GM19238 (cell line): ENCODE data around the gene EZH1.

Experiments used
- DNase-seq: peaks from one replicate; pipeline ENCODE4 v3.0.0; 2011; ENCODE audit warnings: low spot score; ENCODE audit not compliant: insufficient read length

The EZH1 gene

GRCh38 chr17:42720996-42721583 is 23.8 kb downstream of the EZH1 start:
- peak; percentile 36 for DNase-seq

GRCh38 chr17:42709561-42709960 is 35.3 kb downstream of the EZH1 start:
- no peak for DNase-seq

DNA sequence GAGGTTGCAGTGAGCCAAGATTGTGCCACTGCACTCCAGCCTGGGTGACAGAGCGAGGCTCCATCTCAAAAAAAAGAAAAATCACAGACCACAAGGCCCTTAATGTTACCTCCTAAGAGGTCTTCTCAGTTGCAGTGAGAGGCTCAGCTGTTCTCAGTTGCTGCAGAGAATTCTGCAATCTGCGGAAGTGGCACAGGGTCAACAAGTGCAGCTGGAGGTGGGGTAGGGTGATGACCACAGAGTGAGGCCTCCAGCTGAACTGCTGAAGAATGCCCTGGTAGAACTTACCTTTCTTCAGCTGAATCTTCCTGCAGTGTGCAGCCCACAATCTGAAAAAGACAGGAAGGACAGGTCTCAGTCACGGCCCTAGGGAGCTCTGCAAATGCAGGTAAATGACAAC is 36.3 kb downstream of the EZH1 start:
- DNase-seq: no peak

- DNase-seq: no peak
Observed at GRCh38 chr17:42706732-42707131, 38.1 kb downstream of the EZH1 start.

DNA sequence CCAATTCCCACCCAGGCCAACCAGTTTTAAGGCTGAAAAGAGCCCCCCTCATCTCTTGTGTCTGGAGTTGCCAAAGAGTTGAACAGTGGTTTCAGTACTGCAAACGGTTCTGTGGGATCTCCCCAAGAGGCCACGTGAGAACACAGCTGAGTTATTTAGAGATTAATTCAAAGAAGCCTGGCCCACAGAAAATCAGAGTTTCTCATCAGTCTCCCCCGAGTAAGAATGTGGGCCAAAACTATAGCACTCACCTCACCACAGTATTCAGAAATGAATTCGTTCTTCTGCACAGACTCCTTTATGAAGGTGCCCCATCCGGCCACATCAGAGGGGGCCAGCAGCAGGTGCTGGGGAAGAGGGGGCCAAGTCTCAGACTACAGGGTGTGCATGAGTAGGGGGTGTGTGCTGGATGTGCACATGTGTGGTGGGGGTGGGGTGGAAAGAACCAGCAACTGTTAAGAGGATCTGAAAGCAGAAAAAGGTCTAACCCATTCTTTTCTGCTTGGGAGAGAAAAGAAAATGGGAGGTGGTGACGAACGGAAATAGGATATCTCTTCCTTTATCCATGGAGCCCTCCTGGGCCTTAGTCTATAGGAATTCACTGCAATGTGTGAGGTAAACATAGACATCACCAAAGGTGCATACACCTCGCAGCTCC is 39.9 kb downstream of the EZH1 start:
- peak; percentile 58 for DNase-seq

DNA sequence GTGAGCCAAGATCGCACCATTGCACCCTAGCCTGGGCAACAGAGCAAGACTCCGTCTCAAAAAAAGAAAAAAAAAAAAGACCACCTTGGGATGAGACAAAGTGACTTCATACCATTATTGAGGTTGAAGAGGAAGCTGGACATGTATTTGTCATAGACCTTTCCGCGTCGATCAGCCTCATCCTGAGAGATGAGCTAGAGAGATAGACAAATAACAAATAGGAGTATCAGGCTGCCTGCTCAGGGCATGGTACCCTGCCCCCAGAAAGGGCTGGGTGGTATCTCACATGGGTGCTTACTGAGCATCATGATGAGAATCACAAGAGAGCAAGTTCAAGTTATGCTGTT is 40.4 kb downstream of the EZH1 start:
- DNase-seq: no peak

DNA sequence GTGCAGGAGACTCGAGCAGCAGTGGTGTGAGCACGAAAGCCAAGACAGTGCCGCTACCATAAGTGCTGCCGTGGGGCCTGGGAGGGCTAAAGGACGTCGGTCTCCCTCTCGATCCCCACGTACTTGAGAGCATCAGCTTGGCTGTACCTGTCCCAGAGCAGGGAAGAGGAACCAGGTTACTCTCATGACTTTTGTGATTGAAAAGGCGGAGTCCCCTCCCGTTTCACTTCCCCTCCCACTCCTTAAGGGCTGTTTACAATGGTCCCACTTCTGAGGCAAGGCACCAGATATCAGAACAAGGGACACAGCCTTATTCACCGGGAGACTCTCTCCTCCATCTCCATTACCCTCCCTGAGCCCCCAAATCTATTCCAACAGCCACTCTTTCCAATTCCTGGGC is 42.4 kb downstream of the EZH1 start:
- DNase-seq: no peak

- no peak for DNase-seq
Observed at GRCh38 chr17:42700586-42701289, 44.1 kb downstream of the EZH1 start.

- DNase-seq: no peak
Observed at GRCh38 chr17:42699415-42699740, 45.5 kb downstream of the EZH1 start.

DNA sequence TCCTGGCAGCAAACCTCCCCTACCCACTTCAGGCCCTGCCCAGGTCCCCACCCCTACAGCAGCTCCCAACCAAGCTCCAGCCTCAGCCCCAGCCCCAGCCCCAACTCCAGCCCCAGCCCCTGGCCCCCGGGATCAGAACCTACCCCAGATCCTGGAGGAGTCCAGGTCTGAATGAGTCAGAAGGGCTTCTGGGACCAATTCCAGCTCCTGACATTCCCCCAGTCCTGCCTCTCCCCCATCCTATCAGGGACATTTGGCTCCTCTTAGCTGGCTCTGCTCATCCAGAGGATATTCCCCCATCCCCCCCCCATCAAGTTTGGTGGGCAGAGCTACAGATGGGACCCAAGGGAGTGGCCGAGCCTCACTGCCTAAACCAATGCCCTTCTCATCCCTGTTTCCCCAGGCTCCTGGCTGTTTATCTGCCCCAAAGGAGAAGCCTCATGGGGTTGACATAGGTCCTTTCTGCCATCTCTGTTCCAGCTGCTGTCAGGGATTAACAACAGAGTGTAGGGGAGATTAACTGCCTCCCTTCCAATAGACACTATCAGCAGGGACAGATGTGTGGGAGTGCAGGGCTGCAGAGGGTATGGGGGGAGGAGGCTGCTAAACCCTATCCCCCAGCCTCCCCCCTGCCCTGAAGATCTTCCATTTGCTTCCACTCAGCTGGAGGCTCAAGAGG is 46.0 kb downstream of the EZH1 start:
- no peak for DNase-seq

DNA sequence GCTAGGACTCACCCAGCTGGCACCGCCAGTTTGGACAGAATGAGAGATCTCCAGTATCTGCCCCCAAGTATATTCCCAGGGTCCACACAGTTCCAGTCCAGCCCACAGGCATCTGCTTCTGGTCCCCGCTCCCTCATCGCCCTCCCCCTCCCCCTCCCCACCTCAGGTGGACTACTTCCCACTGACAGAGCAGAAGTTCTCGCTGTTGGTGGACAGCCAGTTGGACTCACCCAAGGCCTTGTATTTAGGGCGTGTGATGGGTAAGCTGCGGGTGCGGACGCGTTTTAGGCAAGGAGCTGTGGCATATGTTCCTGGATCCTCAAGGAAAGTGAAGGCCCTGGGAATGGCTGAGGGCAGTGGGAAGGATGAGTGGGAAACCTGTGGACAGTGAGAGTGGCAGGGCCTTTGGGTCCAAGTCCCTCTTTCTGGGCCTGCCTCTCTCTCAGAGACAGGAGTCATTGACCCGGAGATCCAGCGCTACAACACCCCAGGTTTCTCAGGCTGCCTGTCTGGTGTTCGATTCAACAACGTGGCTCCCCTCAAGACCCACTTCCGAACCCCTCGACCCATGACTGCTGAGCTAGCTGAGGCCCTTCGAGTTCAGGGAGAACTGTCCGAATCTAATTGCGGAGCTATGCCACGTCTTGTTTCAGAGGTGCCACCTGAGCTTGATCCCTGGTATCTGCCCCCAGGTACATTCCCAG is 47.6 kb downstream of the EZH1 start:
- no peak for DNase-seq

DNA sequence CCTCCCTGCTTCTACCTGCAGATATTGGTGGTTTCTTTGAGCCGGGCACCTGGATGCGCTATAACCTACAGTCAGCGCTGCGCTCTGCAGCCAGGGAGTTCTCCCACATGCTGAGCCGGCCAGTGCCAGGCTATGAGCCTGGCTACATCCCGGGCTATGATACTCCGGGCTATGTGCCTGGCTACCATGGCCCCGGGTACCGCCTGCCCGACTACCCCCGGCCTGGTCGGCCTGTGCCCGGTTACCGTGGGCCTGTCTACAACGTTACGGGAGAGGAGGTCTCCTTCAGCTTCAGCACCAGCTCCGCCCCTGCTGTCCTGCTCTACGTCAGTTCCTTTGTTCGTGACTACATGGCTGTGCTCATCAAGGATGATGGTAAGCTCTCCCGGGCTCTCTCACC is 49.3 kb downstream of the EZH1 start:
- no peak for DNase-seq

- DNase-seq: no peak
Observed at GRCh38 chr17:42694524-42694923, 50.3 kb downstream of the EZH1 start.

DNA sequence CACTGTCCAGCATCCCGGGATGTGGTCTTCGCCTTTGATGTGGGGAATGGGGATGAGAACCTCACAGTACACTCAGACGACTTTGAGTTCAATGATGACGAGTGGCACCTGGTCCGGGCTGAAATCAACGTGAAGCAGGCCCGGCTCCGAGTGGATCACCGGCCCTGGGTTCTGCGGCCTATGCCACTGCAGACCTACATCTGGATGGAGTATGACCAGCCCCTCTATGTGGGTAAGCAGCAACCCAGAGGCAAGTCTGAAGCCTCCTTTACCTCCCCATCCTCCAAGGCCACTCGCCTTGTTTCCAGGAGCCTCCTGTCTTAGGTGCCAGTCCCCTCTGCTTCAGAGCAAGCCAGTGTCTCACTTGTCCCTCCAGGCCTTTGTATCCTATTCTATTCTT is 52.4 kb downstream of the EZH1 start:
- no peak for DNase-seq

- no peak for DNase-seq
Observed at GRCh38 chr17:42691021-42691545, 53.8 kb downstream of the EZH1 start.

DNA sequence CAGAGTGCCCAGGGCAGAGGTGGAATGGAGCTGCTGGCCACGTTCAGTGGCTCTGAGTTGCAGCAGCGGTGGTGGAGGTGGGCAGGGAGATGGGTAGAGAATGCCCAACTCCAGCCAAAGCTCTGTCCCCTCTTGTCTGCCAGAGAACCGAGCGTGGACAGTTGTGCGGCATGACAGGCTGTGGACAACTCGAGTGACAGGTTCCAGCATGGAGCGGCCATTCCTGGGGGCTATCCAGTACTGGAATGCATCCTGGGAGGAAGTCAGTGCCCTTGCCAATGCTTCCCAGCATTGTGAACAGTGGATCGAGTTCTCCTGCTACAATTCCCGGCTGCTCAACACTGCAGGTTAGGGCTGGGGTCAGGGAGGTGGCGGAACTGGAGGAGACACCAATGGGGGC is 54.2 kb downstream of the EZH1 start:
- DNase-seq: no peak

GRCh38 chr17:42687707-42688320 is 57.0 kb downstream of the EZH1 start:
- no peak for DNase-seq

DNA sequence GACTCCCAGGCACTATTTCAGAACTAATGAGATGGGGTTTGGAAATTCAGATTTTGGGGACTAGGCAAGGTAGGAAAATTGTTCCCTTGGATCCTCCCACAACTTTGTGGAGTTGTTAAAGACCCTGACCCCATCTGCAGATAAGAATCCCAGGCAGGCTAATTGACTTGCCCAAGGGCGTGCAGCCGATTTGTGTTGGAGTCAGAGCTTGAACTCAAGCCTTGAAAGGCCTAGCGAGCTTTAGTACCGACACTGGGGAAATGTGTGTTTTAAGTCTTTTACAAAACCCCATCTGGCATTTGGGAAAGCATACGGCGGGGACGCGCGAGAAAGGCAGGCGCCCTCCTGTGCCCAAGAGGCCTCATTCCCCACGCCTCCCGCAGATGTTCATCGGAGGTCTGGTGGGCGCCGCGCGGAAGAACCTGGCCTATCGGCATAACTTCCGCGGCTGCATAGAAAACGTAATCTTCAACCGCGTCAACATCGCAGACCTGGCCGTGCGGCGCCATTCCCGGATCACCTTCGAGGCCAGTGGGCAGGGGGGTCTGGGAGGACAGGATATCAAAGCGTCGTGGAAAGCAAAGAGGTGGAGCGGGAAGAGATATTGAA is 58.2 kb downstream of the EZH1 start:
- DNase-seq: no peak

GRCh38 chr17:42685831-42686230 is 59.0 kb downstream of the EZH1 start:
- no peak for DNase-seq

GRCh38 chr17:42684929-42685556 is 59.8 kb downstream of the EZH1 start:
- DNase-seq: no peak
